ENCODE measurements around the gene SLC25A51. TPM values are rescaled to one million over a fixed set of nuclear protein-coding genes. Genes with fewer than 3 reads are reported as not detected.
"Not testable (repeated sequence)": the region's sequence is repeated elsewhere in the genome, so short reads cannot be mapped to it uniquely, and the experiment has no call there.

SLC25A51 gene
- total RNA-seq, 1 donor from 2014 or later, result 46.7 TPM

DNA sequence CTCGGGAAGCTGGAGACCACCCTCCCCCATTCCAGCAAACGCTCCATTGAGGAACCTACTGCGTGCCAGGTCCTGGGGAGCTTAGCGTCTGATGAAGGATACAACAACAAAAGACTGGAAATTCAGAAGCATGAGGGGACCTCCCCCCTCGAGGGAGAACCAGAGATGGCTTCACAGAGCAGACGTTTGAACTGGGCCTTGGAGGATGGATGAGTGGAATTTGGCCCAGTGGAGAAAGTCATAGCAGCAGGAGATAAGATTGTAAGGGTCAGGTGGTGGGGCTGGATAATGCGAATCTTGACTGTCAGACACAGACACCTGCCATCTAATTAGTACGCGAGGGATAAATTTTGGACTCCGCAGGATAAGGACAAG is 1.2 kb upstream of the SLC25A51 start:
- no peak for DNase-seq (ENCODE audit: low spot score)

GRCh38 chr9:37904445-37905130 is 661 bp upstream of the SLC25A51 start:
- DNase-seq (ENCODE audit: low spot score), result peak; percentile 56

DNA sequence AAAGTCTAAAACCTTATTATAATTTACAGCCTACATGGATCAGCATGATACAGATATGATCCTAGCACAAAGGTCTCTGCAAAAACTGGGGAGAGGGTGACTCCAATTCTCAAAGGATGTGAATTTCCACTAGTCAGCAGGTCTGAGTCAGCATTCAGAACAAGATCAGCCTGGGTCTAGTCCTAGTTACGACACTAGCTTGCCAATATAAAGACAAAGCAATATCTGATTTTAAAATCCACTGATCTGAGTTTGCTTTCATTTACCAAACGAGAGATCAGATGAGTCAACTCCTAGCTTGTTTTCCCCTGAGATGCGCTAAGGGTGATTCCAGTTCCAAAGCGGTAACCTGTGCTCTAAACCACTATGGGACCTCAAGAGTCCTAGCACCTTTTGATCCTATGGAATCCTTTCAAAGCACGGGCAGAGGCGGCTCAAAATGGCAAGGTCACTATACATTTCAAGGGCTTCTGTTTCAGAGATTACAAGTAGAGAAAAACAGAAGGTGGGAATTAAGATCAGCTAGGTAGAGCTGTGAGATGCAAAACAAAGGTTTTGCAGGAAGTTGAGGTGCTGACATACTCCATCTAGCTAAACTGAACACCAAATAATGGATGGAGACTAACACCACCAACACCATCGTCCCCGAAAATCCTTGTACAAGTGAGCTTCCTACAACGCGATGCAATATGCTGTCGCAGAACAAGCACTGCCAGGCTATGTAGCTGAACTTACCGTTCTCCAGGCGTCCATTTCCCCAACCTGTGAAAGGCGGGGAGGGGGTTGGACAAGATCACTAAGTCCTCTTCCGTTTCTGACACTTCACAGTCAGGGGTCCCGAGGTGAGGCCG is 906 bp downstream of the SLC25A51 start:
- no peak for DNase-seq (ENCODE audit: low spot score)

DNA sequence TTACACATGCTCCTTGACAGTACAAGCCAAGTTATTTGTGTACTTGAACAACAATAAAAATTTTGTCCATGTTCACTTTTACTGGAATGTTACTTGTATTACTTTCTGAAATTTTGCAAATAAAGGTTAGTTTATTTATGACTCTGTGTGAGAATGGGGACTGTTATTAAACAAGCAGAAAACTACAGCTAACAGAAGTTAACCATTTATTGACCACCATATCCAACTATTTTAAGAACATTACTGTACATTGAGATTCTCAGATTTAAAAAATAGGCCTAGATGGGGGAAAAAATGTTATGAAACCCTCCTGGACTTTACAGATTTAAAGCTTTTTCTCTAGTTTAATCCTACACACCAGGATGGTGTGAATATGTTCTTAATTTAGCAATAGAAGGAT is 1.8 kb downstream of the SLC25A51 start:
- no peak for DNase-seq (ENCODE audit: low spot score)

DNA sequence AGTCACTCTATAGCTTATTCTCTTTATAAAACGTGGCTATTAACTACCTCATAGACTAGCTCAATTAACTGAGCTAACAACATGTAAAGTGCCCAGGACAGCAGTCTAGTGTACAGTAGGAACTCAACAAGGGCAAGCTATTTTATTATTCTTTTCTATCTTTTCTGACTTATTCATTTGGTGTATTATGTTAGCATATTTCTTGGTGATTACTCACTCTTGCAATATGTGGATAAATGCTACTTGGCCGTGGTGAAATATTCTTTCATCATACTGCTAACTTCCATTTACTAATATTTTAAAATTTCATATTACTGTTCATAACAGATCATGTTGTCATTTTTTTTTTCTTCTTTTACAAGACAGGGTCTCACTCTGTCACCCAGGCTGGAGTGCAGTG is 4.9 kb downstream of the SLC25A51 start:
- no peak for DNase-seq (ENCODE audit: low spot score)

DNA sequence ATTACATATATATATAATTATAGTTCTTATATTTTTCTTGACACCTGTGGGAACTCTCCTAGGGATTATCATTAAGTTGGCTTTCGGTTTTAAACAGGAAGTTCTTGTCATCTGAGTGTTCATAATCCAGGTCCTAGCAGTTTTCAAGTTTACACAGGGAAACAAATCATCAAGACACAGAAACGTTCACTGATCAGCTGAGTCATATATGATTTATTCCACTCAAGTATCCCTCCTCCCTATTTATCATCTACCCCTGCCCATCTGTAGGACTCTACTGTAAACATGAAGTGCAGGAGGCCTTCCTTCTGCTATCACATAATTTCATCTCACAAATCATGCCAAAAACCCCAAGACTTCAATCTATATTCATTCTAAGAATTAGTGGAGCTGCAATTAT is 6.3 kb downstream of the SLC25A51 start:
- DNase-seq (ENCODE audit: low spot score), result no peak

DNA sequence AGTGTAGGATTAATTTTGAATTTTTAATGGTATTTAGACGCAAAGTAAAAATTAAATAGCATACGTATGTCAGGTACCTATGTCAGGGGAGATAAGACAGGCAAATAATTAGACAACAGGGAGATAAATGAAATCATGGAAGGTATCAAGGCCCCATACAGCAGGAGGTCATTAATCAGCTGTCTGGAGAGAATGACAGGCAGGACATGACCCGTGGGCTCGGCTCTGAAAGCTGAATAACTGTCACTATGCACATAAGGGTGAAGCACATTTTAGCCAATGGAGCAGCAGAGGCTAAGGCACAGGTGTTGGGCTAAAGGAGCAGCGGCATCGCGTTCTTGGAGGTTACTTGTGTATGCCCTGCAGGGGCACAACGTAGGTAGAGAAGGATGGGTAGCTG is 11.9 kb downstream of the SLC25A51 start:
- no peak for DNase-seq (ENCODE audit: low spot score)

DNA sequence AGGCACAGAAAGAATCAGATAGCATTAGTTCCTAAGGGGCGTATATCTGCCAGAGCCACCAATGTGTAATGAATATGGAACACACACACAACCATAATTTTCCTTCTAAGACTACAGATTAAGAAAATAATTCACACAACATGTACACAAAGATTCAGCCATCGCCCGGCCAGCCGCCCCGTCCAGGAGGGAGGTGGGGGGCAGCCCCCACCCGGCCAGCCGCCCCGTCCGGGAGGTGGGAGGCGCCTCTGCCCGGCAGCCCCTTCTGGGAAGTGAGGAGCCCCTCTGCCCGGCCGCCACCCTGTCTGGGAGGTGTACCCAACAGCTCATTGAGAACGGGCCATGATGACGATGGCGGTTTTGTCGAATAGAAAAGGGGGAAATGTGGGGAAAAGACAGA is 12.9 kb downstream of the SLC25A51 start:
- not testable (repeated sequence) for DNase-seq (ENCODE audit: low spot score)

- no peak for DNase-seq (ENCODE audit: low spot score)
Observed at GRCh38 chr9:37889536-37889935, 14.4 kb downstream of the SLC25A51 start.

DNA sequence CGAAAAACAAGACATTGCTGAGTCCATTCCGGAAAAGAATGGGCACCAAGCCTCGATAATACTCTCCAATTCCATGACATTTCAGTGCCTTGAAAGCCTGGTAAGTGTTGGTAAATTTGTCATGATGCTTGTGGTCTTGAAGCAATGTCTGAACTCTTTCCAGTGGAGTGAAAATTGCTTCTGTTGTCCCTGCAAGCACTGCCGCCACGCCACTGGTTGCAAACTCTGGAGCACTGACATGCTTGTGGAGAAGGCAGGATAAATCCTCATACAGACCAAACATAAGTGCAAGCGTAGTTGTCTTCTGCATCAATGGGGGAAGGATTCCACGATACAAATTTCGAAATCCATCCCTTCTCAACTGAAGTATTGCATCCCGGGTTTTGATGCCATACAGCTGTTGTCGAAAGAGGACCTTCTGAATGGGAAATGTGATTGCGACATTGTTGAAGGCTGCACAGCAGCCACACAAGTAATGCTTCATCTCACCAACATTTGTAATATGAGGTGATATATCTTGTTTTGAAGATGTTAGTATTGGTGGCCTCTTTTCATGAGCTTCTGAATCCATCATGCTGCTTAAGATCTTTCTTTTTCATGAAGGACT is 15.8 kb downstream of the SLC25A51 start:
- DNase-seq (ENCODE audit: low spot score), result not testable (repeated sequence)

DNA sequence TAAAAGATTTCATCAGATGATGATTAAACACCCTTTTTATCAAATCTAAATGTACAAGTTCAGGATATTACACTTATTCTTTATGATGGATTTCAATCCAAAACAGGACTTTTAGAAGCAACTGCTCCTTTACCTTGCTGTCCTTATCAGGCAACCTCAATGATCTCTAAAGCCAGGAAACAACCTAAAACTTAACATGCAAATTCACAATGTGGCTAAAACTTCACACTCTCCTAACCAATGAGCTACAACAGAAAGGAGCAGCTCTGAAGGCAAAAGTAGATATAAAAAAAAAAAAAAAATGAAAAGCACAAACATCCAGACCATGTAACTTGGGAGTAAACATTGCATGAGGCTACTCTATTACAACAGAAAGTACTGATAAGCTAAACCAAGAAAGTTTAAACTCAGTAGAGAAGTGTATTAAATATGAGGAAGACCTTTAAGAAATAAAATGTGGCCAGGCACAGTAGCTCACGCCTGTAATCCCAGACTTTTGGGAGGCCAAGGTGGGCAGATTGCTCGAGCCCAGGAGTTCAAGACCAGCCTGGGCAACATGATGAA is 22.9 kb downstream of the SLC25A51 start:
- no peak for DNase-seq (ENCODE audit: low spot score)

GRCh38 chr9:37876376-37876775 is 27.6 kb downstream of the SLC25A51 start:
- no peak for DNase-seq (ENCODE audit: low spot score)

- DNase-seq (ENCODE audit: low spot score), result no peak
Observed at GRCh38 chr9:37873955-37874354, 30.0 kb downstream of the SLC25A51 start.

GRCh38 chr9:37870799-37871176 is 33.1 kb downstream of the SLC25A51 start:
- DNase-seq (ENCODE audit: low spot score), result no peak

GRCh38 chr9:37870081-37870798 is 33.7 kb downstream of the SLC25A51 start:
- DNase-seq (ENCODE audit: low spot score), result no peak

- DNase-seq (ENCODE audit: low spot score), result no peak
Observed at GRCh38 chr9:37862530-37862929, 41.4 kb downstream of the SLC25A51 start.

DNA sequence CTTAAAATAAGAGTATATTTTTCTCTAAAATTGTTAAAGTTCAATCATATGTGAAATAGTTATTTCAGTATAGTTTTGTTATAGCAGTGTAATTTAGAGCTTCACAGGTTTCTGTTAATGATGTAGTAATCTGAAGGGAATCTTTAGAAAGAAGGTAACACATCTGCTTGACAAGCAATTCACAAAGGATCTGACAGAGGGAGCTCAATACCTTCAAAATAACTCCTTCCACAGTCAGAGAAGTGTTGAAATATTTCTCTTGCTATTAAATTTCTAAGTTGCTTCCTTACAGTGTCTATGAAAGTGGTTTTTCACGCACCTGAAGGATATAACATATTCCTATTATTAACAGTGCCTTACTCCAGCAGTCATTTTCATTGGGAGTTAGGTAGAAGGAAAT is 44.9 kb downstream of the SLC25A51 start:
- no peak for DNase-seq (ENCODE audit: low spot score)

DNA sequence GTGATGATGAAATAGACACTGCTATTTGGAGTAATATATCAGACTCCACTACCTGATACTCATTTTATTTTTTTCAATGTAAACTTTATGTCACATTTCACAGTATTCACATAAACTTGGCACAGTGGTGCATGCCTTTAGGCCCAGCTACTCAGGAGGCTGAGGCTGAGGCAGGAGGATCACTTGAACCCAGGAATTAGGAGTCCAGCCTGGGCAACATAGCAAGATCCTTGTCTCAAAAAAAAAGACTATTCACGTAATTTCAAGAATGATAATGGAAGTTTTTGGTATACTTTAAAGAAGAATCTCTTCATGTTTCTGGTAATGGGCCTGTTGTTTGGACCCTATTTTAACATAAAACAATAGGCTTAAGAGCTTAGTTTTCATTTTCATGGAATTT is 47.4 kb downstream of the SLC25A51 start:
- DNase-seq (ENCODE audit: low spot score), result no peak

DNA sequence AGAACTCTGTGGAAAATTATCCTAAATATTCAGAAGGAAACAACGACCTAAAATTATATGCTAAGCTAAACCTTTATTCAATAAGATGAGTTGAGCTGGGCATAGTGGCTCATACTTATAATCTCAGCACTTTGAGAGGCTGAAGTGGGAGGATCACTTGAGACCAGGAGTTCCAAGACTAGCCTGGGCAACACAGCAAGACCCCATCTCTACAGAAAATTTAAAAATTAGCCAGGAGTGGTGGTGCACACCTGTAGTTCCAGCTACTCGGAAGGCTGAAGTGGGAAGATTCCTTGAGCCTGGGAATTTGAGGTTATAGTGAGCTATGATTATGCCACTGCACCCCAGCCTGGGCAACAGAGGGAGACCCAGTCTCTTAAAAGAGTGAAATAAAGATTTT is 51.7 kb downstream of the SLC25A51 start:
- no peak for DNase-seq (ENCODE audit: low spot score)

DNA sequence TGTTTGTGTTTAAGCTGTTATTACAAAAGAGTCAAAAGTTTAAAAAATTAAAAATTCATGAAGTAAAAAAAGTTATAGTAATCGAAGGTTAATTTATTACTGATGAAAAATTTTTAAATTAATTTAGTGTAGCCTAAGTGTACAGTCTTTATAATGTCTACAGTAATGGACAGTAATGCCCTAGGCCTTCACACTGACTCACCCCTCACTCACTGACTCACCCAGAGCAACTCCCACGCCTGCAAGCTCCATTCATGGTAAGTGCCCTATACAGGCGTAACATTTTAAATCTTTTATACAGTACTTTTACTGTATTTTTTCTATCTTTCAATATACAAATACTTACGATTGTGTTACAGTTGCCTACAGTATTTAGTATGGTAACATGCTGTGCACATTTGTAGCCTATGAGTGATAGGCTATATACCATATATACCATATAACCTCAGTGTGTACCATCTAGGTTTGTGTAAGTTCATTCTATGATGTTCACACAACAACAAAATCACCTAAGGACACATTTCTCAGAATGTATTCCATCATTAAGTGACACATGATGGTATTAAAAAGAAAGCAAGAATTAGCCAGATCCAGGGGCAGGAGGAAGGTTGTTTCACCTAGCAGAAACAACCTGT is 63.2 kb downstream of the SLC25A51 start:
- DNase-seq (ENCODE audit: low spot score), result no peak
